Measurements from ENCODE around the gene PPARD.

GRCh38 chr6:35297601-35298481 lies 44.5 kb upstream of the PPARD start, which contains the start of gene DEF6:
- TF ChIP-seq CTCF (IDR thresholded peaks at IDR 0.05; ENCODE audit: poor library complexity, severe bottlenecking) (peak; percentile 54), EP300 (conservative IDR thresholded peaks at IDR 0.05; ENCODE audit: poor library complexity, severe bottlenecking) (no peak), RAD21 (conservative IDR thresholded peaks at IDR 0.05) (peak; percentile 61), EZH2 (IDR thresholded peaks at IDR 0.05; ENCODE audit: borderline replicate concordance, insufficient read depth, low read length, poor library complexity, severe bottlenecking) (no peak), REST (IDR thresholded peaks at IDR 0.05; ENCODE audit: borderline replicate concordance) (no peak), SMC3 (conservative IDR thresholded peaks at IDR 0.05; ENCODE audit: poor library complexity) (peak; percentile 51), POLR2AphosphoS5 (IDR thresholded peaks at IDR 0.05) (no peak), MXI1 (conservative IDR thresholded peaks at IDR 0.05; ENCODE audit: poor library complexity, severe bottlenecking) (no peak)

All from neural cell (in vitro differentiated cells).